ENCODE data around the gene MAP7D1.

- TF ChIP-seq ZNF592 (IDR thresholded peaks at IDR 0.05) (no peak), NKRF (conservative IDR thresholded peaks at IDR 0.05) (no peak), TAF1 (IDR thresholded peaks at IDR 0.05; ENCODE audit: borderline replicate concordance, low read depth, low read length) (no peak), CTCF (IDR thresholded peaks at IDR 0.05 in 2 of 3, conservative IDR thresholded peaks at IDR 0.05 in 1 of 3; ENCODE audit: control insufficient read depth in 2 of 3, extremely low read depth in 1 of 3, insufficient read depth in 1 of 3, low read depth in 3 of 3, low read length in 3 of 3) (no peak), POLR2A (IDR thresholded peaks at IDR 0.05; ENCODE audit: low read depth, low read length) (no peak), JUND (IDR thresholded peaks at IDR 0.05; ENCODE audit: low read depth, low read length) (no peak), SMAD5 (IDR thresholded peaks at IDR 0.05; ENCODE audit: low read depth) (no peak), RAD21 (IDR thresholded peaks at IDR 0.05; ENCODE audit: insufficient read depth, low read depth, low read length) (no peak), HDAC6 (IDR thresholded peaks at IDR 0.05; ENCODE audit: unreplicated experiment) (no peak), RCOR1 (conservative IDR thresholded peaks at IDR 0.05; ENCODE audit: low read depth, low read length) (no peak), ZBTB40 (IDR thresholded peaks at IDR 0.05; ENCODE audit: borderline replicate concordance) (no peak), TARDBP (IDR thresholded peaks at IDR 0.05; ENCODE audit: borderline replicate concordance) (no peak), POLR2AphosphoS5 (IDR thresholded peaks at IDR 0.05; ENCODE audit: low read length) (no peak)
These were observed 18.2 kb upstream of the MAP7D1 start for GRCh38 chr1:36137776-36138175.
